ENCODE measurements around the gene CIZ1.
"Not testable (repeated sequence)": the region's sequence is repeated elsewhere in the genome, so short reads cannot be mapped to it uniquely, and the experiment has no call there.

The CIZ1 gene

DNA sequence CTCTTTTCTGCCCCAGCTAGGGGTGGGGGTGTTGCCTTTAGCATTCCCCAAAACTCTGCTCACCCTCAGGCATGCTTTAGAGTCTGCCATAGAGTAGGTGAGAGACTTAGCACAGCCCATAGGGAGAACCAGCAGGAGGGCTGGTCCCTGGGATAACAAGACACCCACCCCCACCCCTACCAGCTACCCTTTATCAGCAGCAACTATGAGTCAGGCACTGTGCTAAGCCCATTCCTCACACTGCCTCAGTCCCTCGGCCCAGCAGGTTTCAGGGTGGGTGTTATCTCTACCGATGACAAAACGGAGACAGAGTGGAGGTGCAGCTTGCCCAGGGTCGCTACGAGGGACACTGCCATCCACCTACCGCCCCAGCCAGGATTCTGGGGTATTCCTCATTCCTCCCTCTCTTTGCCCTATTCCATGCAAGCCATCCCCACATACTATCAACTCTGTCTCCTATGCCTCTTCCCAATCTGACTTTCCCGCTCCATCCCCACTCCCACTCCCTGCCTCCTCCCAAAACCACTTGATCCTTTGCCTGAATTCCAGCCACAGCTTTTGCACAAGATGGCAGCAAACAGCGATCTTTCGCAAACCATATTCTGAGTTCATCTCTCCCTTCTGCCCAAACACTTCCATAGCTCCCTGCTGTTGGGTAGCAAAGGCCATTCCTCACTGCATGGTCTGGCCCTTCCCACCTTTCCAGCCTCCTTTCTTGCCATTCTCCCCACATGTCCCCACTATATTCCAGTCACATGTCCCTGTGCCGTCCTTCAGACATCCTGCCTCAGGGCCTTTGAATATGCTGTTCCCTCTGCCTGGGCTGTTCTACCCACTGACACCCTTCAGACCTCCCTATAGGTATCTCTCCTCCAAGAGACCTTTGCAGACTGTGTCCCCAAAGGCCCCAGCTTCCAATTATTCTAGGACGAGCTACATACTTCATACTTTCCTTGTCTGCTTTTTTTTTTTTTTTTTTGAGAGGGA lies 5.1 kb downstream of the CIZ1 start:
- DNase-seq: no peak

DNA sequence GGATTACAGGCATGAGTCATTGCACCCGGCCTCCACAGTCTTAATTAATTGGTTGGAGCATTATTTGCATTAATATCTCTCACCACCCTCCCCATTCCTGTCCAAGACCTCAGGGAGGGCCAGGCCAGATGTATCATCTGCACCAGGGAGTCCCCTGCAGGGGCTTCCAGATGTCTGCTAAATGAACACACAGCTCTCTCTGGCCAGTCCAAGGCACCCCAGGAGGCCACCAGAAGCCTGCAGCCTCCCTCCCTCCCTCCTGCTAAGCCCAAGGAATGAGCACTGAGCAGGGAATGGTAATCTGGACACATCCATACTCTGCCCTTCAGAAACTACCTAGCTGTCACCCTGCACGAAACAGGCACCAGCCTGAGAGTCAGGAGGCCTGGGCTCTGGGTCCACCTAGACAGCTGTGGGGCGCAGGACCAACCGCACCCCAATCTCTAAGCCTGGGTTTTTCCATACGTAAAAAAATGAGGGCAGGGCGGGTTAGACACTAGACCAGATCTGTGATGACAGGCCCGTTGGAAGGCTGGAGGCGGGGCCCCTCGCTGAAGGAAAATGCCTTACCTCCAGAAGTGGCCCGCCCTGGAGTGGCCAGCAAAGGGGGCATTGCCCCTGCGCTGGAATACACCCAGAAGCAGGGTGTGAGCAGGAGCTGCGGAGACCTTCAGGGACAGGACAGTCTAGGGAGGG lies 8.3 kb downstream of the CIZ1 start:
- no peak for DNase-seq

DNA sequence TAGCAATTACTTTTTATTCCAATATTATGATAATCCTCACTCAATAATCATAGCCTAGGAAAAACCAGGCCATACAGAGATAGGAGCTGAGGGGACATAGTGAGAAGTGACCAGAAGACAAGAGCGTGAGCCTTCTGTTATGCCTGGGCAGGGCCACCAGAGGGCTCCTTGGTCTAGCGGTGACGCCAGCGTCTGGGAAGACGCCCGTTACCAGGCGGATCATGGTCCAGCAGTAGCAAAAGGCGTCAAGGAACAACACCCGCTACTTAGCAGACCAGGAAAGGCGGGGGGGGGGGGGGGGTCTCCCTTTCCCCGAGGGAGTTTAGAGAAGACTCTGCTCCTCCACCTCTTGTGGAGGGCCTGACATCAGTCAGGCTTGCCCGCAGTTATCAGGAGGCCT lies 9.9 kb downstream of the CIZ1 start:
- not testable (repeated sequence) for DNase-seq

DNA sequence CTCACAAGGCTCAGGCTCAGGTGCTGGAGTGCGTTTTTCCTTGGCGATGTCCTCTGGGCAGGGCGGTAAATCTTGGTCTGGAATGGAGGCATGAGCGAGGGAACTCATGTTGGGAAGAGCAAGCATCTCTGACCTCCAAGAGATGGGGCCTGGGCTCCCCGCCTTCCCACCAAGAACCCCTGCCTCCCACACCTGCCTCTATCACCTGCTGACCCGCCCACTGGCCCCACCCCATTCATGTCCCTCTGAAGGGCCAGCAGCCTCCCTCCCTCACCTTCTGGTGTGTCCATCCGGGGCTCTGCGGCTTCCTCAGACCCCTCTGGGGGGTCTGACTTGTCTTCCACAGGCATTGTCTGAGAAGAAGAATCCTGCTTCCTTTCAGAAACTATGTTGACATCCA lies 10.9 kb downstream of the CIZ1 start:
- DNase-seq: no peak

DNA sequence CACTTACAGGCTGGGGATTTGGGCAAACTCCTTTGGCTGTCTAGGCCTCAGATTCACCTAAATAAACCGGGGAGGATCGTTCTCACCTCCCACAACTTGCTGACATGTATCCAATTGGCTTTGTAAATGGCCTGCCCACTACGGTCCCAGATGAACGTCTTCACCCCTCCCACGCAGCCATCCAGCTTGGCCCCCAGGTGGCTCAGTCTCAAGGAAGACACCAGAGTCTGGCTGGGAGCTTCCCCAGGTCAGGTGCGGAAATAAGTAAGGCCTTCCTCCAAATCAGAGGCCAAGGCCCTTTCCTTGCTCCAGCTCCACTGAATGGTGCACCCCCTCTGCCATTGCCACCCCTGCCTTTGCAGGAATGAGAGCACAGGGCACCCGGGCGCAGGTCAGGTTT lies 11.4 kb downstream of the CIZ1 start:
- no peak for DNase-seq

DNA sequence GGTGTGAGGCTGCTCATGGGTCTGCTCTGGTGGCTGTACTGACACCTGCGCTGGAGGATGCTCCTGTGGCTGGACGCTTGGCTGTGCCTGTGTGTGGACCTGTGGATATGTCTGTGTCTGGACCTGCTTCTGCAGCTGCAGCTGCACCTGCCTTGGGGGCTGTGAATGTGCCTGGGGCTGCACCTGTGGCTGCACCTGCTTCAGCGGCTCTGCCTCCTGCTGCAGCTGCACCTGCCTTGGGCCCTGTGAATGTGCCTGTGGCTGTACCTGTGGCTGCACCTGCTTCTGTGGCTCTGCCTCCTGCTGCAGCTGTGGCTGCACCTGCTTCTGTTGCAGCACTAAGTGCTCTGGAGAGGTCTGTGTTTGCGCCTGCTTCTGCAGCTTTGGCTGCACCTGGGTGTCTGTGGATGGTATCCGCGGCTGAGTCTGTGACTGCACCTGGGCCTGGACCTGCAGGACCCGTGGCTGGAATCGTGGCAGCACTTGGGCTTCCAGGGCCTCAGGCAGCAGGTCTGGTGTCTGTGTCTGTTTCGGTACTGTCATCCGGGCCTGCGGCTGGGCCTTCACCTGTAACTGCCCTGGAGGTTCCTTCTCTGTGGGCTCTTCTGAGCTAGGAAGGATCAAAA lies 12.5 kb downstream of the CIZ1 start:
- no peak for DNase-seq

DNA sequence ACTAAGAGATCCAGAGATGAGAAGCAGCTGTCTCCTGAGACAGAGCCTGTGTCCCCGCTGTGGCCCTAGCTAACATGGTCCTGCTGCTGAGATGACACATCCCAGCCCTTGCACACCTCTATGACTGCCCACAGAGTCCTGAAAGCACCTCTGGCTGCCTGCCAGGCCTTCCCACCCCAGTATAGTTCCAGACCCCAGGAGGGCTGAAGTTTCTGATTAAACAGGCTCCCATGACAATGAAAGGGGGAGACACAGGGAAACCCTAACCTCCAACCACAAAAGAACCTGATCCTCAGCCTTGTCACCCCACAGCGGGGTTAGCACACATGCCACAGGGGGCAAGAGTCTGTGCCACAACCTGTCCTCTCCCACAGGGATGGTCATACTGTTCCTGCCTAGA lies 15.6 kb downstream of the CIZ1 start:
- DNase-seq: no peak

DNA sequence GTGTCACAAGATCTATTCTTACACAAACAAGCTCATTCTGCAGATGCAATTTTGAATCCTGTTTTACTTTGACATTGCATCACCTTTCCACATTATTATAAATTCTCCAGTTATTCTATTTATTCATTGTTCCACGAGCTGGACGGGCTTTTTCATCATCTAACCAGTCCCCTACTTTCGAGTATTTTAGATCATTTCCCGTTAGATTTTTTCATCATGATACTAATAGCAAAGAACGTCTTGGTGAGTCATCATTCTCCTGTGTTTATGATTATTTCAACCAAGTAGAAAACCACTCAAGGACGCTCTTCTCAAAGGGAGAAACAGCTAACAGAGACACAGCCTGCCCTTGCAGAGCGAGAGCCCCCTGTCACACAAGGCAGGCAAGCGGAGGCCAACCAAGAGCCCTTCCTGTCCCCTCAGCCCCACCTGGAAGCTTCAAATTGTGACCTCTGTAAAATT lies 16.2 kb downstream of the CIZ1 start:
- no peak for DNase-seq

DNA sequence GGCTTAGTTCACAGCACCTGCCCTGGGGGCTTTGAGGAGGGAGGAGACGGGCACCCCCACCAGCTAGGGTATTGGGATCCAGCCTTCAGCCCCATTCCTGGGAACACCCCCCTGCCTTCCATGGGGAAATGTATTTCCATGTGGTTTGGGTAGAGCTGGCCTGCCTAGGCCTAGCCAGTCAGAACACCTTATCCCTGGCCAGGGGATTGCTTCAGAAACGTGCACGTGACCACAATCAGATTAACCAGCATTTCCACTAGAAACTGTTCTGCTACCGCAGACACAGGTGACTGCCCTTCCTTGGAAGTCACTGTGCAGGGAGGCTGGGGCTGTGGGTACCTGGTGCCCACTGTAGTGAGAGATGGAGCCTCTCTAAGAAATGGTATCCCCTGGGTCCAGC lies 17.3 kb downstream of the CIZ1 start:
- DNase-seq: no peak

DNA sequence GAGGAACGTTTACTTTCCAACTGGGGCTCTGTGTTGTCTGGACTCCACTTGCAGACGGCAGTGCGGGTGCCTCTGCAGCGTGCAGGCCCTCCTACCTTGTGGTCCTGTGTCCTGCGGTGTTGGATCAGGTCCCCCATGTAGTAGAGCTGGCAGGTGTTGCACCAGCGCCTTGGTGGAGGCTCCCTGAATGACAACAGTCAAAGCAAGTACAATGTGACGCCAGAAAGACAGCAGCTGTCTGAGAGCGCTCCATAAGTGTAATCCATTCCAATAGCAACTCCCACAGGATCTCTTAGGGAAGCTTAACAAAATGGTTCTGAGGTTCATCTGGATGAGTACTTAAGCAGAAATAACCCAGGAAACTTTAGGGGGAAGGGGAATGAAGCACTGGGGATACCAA lies 21.4 kb downstream of the CIZ1 start:
- no peak for DNase-seq

DNA sequence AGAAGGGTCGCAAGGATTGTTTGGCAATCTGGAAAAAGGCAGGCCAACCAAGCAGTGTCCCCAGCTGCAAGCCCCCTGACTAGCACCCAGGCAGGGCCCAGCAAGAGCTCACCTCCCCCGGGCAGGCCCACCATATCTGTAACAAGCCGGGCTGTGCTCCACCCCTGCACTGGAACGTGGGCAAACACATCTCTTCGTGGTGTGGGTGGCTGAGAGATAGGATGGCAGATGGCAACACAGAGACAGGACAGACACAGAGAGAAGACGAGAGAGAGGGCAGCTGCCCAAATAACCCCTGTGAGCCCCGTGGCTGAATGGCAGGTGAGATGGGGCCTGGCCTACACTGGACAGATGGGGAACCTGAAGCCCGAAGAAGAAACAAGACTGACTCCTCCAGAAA lies 21.9 kb downstream of the CIZ1 start:
- no peak for DNase-seq

DNA sequence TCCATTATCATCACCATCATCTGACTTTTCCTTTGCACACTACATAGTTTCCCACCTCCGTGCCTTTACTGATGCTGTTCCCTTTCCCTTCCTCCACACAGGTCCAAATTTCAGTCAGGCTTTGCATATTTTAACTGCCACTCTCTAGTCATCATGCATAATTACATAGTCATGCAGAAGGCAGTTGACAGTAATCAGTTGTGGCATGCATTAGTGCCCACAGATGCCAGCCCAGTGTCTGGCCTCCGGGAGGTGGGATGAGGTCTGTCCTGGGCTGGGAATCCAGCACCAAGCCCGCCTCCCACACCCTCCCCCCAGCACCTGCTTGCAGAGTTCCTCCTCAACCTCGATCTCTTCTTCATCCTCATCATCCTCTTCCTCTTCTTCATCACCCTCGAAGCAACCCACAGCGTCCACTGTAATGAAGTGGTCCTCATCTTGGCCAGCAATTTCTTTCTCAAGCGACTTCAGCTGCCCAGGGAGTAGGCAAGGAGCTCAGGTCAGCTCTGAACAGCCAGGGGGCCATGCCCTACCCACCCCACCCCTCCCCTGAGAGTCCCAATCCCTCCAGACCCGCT lies 22.6 kb downstream of the CIZ1 start:
- no peak for DNase-seq

DNA sequence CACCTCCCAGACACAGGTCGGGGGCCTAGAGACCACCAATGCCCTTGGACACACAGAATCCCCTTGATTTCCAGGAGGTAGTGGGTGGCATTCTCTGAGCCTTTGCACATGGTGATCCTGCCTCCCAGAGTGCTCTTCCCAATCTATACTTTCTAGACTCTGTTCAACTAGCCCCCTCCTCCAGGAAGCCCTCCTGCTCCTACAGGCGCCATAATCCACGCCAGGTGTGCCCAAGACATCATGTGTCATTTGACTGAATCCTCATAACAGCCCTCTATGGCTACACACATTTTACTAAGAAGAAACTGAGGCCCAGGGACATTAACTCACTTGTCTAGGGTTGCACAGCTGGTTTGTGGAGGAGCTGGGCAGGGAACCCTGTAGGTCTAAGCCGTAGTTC lies 24.2 kb downstream of the CIZ1 start:
- DNase-seq: no peak

DNA sequence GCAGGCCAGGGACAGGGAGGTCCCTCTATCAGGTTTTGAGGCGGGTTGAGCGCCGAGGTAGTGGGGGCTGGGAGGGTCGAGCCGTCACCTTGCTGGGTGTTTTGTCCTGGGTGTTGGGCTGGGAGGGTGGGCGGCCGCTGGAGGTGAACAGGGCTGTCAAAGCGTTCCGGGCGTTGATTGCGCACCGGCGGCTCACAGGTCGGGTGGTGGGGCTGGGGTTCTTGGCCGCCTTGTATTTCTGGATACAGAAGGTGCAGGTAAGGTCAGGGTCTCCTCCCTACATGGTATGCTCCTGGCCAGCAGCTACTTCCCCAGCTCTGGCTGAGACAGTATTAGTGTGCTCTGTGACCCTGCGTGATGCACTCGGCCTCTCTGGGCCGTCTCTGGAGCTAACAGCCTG lies 25.2 kb downstream of the CIZ1 start:
- DNase-seq: no peak

DNA sequence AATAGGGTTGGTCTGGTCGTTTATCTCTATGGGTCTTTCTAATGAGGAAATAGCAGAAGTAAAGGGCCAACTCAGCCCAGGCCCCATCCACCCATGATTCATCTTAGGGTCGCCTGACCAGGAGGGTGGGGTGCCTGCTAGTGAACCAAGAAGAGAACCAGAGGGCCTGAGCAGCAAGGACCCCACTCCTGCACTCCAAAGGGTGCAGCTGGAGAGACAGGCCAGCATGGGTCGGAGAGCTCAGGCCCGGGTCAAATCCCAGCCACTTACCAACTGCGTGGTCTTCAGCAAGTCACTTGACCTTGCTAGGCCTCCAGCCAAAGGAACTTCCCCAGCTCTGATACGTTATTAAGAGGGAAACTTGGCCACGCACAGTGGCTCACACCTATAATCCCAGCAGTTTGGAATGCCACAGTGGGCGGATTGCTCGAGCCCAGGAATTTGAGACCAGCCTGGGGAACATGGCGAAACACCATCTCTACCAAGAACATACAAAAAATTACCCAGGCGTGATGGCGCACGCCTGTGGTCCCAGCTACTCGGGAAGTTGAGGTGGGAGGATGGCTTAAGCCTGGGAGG lies 27.0 kb downstream of the CIZ1 start:
- DNase-seq: no peak

DNA sequence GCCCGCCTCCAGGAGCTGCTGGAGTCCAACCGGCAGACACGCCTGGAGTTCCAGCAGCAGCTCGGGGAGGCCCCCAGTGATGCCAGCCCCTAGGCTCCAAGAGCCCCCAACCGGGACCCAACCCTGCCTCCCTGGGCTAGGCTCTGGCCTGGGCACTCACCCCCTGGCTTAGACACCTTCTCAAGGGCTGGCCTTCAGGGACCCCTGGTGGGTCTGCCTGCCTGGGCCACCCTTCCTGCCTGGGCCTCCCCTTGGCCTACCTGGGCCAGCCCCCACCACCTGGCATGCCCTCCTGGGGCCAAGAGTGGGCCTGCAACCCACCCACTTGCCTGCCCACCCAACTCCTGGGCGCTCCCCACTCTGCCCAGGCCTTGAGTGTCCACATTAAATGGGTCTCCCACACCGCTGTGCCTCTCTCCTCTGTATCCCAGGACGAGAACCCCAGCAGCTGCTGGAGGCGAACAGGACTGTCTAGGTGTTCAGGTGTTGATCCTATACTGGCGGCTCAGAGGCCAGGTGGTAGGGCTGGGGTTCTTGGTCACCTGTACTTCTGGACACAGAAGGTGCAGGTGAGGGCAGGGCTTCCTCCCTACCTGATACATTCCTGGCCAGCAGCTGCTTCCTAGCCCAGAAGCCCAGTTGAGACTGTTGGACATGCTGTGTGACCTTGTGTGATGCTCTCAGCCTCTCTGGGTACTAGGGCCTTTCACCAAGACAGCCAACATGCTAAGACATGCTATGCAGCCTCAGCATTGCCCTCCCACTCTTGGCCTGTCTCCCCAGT lies 27.7 kb downstream of the CIZ1 start:
- no peak for DNase-seq

DNA sequence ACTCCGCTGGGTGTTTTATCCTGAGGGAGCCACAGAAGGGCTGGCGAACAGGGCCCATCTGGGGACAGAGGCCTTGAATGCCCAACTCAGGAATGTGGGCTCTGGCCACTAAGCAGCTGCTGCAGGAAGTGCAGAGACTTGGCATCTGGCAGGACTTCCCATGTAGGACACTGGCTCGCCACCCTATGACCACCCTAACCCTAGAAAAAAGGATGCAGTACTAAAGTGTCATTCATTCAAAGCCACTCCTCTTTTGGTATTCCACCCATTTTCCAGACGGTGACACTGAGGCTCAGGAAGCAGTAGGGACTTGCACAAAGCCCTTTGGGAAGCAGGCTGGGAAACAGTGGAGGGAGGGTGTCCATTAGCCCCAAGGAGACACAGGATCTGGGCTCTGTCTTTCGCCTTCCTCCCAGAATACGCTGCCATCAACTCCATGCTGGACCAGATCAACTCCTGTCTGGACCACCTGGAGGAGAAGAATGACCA lies 28.3 kb downstream of the CIZ1 start:
- DNase-seq: no peak

DNA sequence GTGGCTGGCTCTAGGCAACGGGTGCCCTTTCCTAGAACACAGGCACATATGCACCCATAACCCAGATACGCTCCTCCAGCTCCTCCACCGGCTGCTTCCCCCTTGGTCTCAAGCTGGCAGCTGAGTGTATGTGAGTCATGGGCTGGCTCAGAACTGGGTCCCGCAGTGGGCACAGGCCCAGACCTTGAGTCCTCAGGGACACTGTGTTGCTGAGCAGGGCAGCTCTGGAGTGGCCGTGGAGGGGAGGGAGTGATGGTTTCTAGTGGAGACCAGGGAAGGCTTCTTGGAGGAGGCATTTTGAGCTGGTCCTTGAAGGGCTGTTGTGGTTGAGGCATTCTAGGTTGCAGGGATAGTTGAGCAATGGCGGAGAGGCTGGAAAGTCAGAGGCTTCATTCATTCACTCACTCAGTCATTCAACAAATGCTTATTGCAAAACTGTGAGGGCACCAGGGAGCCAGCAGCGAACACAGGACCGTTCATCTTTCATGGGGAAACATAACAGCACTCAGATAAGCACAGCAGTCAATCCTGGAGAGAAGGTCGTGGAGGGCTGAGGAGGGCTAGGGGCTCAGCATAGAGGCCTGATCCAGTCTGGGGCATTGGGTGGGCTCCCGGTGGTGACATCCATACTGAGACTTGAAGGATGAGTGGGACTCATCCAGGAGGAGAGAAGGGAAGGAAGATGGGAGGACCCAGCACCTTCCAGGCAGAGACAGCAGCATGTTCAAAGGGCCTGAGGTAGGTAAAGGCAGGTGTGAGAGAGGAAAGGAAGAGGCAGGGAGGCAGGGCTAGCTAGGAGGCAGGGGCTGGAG lies 29.0 kb downstream of the CIZ1 start:
- DNase-seq: no peak

DNA sequence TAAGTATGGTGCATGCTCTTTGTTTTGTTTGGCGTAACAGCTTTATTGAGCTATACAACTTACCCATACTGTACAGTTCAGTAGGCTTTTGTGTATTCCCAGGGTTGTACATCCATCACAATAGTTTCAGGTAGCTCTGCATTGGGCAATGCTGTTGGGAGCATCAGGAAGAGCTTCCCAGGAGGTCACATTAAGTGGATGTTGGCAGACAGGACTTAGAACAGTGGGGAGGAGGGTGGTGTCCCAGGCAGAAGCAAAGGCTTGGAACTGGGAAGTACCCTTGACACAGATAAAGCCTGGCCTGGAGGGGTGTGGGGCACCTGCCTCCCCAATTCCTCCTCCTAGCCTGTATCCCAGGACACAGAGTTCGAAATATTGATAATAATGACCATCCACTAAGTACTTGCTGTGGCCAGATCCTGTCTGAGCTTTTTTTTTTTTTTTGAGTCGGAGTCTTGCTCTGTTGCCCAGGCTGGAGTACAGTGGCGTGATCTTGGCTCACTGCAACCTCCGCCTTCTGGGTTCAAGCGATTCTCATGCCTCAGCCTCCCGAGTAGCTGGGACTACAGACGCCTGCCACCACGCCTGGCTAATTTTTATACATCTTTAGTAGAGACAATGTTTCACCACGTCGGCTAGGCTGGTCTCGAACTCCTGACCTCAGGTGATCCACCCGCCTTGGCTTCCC lies 30.0 kb downstream of the CIZ1 start:
- no peak for DNase-seq

DNA sequence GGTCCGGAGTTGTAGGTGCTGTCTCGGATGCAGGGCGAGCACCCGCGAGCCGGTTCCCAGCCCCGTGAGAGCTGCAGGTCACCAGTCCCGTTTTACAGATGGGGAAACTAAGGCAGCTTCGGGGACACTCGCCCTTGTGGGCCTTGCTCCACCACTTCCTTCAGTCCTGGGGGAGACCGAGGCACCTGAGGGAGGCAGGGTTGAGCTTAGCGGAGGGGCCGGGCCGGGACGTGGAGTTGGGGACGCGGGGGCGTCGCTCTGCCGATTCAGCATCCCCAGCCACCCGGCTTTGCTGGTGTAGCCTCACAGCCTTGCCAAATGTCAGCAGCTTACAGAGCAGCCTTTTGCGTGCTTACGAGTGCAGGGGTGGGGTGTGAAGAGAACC lies 30.8 kb downstream of the CIZ1 start:
- no peak for DNase-seq
